GM19239 (cell line): Measurements from ENCODE around the gene MAD1L1.

ENCODE experiments used
- DNase-seq: peaks from one replicate; pipeline ENCODE4 v3.0.0; 2011; ENCODE audit warnings: low spot score; ENCODE audit not compliant: insufficient read length
- FAIRE-seq: peaks from 2 replicates; lab custom pipeline; 2011; peaks lifted over from hg19 to GRCh38; lab: Jason Lieb, UNC

Gene MAD1L1

DNA sequence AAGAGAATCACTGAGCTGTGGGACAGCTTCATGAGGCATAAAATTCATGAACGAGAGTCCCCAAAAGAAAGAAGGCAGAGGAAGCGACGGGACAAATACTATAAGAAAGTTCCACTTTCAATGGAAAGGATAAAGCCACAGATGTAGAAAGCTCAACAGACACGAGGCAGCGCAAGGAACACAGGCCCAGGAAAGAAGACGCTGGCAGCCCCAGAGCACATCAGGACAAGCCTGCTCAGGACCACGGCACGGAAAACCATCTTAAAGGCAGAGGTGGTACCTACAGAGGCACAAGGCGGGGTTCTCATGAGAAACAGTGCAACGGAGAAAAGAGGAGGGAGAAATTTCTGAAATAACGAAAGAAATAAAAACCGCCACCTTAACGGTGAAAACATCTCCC, 273.4 kb downstream of the MAD1L1 start:
- DNase-seq, result no peak
- no peak for FAIRE-seq

DNA sequence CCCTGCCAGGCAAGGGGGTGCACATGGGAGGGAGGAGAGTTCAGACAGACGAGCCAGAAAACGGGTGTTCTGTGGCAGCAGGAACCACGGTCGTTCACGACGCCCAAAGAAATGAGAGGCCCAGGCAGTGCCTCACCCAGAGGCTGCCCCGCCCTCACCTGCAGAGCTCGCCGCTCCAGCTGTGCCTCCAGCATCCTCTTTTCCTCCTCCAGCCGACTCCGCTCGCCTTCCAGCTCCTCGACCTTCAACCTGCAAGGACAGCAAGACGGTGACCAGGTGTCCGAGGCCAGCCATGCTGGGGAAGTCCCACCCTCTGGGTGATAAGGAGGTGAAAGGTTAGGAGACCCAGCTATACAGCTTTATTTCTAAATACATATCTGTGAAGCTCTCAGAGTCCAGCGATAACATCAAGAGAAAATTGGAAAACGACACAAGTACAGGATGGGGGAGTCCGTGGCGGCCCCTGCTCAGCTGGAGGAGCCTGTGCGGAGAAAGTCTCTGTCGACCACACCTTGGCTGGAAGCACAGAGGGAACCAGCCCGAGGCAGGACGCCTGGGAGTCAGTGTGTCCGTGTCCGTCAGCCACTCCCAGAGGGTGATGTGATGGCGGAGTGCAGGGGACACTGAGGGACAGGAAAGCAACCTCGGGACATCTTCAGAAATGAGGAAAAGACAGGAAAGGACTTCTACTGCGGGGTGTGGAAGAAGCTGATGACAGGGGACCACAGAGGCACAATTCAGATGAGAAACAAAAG, 275.1 kb downstream of the MAD1L1 start:
- DNase-seq (no peak), FAIRE-seq (no peak)

- DNase-seq (no peak), FAIRE-seq (no peak)
These were observed 275.9 kb downstream of the MAD1L1 start for GRCh38 chr7:1956611-1957470.

DNA sequence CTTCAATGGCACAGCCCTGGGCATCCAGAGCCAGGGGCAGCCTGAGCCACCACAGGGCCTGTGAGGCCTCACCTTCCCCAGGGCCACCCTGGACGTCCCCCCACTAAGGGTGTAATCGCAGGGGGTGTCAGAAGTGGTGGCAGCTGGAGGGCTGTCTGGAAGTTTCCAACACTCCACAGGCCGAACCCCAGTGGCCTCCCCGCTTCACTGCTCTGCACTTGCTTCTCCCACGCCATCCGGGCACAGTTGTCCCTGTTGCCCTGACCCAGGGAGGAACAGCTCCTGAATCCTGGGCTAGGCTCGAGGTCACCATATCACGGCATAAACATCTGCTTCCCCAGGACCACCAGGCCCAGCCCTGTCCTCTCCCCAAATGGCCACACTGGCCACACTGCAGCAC, 276.6 kb downstream of the MAD1L1 start:
- FAIRE-seq (no peak), DNase-seq (no peak)

GRCh38 chr7:1954366-1955004, 278.3 kb downstream of the MAD1L1 start:
- DNase-seq (no peak), FAIRE-seq (no peak)

- no peak for DNase-seq
- no peak for FAIRE-seq
These were observed 279.2 kb downstream of the MAD1L1 start for GRCh38 chr7:1953199-1954190.

- DNase-seq (no peak), FAIRE-seq (no peak)
These were observed 280.0 kb downstream of the MAD1L1 start for GRCh38 chr7:1952781-1953180.

GRCh38 chr7:1952169-1952760, 280.5 kb downstream of the MAD1L1 start:
- FAIRE-seq (no peak), DNase-seq (no peak)

- FAIRE-seq, result no peak
These were observed 281.1 kb downstream of the MAD1L1 start for GRCh38 chr7:1951600-1951999.

DNA sequence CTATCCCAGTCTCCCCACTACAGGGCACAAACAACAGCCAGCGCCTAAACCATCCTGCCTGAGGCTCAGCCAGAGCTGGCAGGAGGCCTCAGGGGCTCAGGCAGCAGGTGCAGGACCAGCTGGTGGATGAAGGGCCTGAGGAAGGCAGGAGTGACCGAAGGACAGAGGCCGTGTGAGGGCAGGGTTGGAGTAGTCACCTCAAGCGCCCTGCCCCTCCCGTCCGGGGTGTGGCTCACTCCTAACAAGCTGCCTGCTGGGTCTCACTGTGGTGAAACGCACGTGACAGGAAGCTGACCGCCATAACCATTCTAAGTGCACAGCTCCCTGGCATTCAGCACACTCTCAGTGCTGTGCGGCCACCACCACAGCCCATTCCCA, 281.6 kb downstream of the MAD1L1 start:
- no peak for FAIRE-seq
- no peak for DNase-seq

More at GRCh38 chr7:1951600-1951999, 281.1 kb downstream of the MAD1L1 start:
- DNase-seq, result no peak

DNA sequence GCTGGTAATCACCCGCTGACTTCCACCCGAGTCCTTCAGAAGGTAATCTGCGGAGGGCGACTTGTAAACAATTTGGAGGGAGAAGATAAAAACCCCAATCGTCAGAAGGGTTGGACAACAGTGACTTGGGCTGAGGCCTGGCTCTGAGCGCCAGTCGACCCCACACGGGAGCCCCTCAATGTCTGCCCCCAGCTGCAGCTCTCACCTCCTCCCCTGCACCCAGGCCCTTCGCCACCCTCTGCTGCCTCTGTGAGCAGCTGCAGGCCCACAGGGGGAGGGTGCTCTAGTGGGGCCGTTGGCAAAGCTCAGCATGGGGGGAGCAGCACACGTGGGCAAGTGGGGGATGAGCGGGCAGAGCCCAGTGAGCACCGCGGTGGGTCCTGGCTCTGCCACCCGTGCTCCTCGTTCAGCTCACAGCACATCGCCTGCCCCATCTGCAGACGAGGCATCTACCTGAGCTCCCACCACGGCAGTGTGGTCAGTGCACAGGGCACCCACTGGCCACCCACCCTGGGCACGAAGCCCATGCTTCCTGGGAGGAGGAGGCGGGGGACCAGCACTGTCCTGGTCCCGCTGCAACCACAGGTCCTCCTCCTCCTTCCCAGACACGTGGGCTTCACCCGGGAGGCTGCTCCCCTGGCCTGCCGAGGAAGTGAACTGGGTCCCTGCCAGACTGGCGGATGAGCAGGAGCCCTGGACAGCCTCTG, 282.1 kb downstream of the MAD1L1 start:
- no peak for FAIRE-seq
- no peak for DNase-seq

GRCh38 chr7:1950066-1950451, 282.7 kb downstream of the MAD1L1 start:
- FAIRE-seq, result no peak

DNA sequence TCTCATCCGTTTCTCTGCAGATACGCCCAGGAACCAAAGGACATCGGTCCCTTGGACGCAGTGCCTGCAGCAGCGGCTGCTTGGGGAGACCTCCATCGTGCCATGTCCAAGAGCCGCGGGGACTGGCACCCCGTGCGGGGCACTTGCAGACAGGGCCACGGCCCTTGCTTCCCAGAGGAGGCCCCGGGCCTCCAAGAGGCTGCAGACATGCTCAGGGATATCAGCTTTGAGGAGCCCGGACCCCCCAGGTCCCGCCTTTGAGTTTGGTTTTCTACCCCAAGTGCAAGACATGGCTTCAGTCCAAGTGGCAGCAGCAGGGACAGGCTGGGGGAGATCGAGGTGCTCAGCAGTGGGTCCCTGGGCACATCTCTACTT, 283.1 kb downstream of the MAD1L1 start:
- DNase-seq, result no peak
- FAIRE-seq, result no peak

More at GRCh38 chr7:1950066-1950451, 282.7 kb downstream of the MAD1L1 start:
- DNase-seq, result no peak

DNA sequence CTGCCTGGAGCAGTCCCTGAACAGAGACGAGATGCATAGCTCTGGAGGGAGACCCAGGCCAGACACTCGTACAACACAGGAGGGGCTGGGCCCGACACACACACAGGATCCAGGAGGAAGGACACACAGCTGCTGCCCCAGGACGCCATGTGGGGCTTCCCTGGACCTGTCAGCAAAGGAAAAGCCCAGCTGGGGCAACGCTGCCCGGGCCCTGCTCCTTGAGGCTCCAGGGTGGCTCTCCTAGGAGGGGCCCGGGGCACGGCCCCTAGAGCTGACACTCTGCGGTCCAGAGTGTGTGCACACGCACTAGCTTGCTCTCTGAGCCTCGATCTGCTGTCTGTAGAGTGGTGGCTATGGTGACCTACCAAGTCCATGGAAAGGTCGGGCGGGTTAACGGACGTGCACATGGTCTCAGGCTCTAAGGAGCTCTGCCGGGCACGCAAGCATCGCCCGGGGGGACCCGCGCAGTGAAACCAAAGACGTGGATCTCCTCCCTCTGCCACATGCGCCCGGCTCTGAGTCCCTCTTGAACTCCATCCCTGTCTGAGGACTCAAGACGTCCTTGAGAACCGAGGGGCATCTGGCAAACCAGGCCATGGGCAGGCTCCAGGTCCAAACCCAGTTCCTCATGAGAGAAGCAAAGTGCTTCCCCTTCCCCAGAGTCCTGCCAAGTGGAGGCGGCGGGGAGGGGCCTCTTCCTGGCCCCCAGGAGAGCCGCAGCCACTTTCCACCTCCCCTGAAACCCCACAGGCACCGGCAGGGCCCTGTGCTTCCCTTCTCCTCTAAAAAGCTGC, 283.7 kb downstream of the MAD1L1 start:
- FAIRE-seq, result no peak
- DNase-seq, result no peak

- no peak for DNase-seq
These were observed 284.4 kb downstream of the MAD1L1 start for GRCh38 chr7:1948301-1948796.

DNA sequence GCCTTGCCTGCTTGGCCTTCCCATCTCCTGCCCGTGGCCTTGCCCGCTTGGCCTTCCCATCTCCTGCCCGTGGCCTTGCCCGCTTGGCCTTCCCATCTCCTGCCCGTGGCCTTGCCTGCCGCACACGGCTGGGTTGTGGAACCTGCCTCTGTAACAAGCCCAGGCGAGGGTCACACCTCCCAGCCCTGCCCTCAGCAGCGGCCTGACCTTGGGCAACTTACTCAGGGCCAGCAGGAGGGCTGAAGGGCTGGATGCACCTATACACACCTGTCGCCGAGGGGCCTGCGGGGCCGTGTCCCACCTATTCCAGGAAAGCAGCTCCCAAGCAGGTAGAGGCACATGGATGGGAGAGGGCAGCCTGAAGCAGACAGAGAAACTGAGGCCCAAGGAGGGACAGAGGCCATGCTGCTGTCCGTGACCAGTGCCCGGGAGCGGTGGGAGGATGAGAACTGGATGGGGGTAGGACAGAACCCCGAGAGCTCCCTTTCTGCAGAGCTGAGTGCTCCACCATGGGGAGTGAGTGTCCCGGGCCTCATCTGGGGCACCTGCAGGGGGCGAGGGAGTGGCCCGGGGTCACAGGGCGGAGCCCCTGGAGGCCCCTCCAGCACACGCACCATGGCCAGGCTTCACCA, 285.0 kb downstream of the MAD1L1 start:
- no peak for DNase-seq
- no peak for FAIRE-seq

More at GRCh38 chr7:1948301-1948796, 284.4 kb downstream of the MAD1L1 start:
- no peak for FAIRE-seq

DNA sequence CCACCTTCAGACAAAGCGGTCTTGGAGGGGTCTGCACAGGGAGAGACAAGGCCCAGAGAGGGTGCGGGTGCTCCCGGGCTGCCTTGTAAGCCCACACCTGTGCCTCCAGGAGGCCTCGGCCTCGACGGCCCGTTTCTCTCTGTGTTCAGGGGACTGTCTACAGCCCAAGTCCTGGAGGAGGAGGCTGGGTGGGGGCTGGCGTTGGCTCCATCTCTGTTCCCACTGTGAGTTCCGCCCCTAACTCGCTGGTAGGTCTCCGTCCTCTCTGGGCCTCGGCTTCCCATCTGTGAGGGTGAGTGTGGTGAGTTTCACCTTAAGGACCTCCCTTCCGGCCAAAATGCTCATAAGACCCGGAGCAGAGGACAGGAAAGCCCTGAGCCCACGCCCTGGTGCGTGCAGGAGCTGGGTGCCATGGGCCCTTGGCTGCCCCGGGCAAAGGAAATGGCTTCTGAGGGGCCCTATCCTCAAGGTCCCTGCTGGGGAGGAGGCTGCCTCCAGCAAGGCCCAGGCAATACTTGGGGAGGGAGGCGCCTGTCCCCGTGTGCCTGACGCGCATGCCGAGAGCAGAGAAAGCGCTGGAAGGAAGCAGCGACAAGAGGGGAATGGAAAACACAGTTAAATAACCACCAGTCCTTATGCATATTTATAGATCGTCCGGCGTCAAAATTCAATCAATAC, 285.8 kb downstream of the MAD1L1 start:
- no peak for FAIRE-seq
- DNase-seq, result no peak
